KBM-7 (cell line): Measurements from ENCODE around the gene PPP1R13L.
"Not testable (repeated sequence)": the region's sequence is repeated elsewhere in the genome, so short reads cannot be mapped to it uniquely, and the experiment has no call there.

Experiments used
- DNase-seq: peaks from one replicate; pipeline ENCODE4 v3.0.0-alpha.2; 2015
- in situ Hi-C: fragments of 300-500 bp; cut with MboI; formaldehyde crosslinking; loops from 2 replicates; pipeline ENCODE4 v1.14.3; 2020; ENCODE audit warnings: low sequenced_read_pairs, low pct_unique_long_range_greater_than_20kb, mixed read lengths

The PPP1R13L gene

DNA sequence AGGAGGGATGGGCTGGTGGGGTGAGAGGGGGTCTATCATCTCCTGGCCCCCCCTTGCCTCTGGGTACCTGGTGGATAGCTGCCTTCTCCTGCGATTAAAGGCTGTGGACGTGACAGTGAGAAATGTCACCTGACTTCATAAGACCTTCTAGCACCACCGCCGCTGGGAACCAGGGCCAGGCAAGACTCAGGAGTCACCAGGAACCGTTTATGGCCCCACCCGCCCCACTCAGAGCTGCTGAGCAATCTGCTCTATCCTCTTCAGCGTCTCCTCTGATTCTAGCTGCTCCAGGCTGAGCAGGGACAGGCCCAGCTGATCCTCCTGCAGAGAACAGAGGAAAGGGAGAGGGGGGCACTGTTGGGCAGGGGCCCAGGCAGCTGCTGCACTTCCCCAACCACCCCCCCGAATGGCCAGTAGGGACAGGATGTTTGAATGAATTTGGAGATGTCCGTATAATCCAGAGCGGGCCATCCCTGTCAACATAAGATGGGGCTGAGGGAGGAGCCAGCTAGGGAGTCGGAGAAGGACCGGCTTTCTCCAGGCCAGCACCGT lies 53.4 kb downstream of the PPP1R13L start:
- in situ Hi-C loops, result no loop called here

DNA sequence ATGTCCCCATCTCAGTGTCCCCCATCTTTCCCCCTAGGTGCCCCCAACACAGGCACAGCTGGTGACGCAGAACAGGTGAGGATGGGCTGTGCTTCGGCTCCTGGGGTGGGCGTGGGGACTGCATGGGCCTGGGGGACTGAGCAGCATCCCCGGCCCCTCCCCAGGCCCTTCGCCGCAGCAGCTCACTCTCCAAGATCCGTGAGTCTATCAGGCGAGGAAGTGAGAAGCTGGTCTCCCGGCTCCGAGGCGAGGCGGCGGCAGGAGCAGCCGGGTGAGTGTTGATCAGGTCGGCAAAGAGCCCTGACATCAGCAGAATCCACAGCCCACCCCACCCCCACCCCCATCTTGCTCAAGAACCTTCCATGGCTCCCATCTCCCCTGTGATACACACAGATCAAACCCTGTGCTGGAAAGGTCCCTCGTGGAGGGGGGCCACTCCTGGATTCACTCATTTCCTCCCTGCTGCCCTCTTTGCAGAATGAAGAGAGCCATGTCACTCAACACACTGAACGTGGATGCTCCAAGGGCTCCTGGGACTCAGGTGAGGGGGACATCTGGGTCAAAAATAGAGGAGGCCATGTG lies 54.3 kb downstream of the PPP1R13L start:
- in situ Hi-C loops, result no loop called here
- DNase-seq, result no peak

More for the DNA sequence above, 53.4 kb downstream of the PPP1R13L start:
- DNase-seq, result no peak

DNA sequence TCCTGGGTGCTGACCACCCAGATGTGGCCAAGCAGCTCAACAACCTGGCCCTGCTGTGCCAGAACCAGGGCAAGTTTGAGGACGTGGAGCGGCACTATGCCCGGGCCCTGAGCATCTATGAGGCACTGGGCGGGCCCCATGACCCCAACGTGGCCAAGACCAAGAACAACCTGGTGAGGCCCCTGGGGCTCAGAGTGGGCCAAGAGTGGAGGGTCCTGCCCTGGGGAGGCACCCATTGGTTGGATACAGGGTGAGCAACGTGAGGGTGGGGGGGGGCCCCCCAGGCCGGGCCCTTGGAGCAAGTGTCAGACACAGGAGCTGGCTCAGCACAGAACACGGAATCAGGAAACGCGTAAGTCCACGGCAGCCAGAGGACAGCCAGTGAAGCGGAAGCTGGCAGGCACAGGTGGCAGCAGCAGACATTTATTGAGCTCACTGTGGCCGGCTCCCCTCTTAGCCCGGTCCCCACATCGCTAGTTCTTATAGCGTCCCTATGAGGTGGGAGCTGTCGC lies 55.4 kb downstream of the PPP1R13L start:
- in situ Hi-C loops, result no loop called here
- DNase-seq, result no peak

DNA sequence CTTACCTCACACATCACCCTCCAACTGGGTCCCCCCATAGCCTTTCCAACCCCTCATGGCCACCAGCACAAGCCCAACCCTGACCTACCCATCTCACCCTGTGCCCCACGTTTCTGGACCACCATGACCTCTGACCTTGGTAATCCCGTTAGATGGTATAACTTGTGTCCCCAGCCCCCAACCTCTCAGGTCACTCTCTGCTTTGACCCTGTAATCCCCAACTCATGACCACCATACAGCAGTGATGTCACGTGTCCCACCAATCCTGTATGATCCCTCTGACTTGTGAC lies 55.8 kb downstream of the PPP1R13L start:
- in situ Hi-C loops, result no loop called here
- DNase-seq, result no peak

DNA sequence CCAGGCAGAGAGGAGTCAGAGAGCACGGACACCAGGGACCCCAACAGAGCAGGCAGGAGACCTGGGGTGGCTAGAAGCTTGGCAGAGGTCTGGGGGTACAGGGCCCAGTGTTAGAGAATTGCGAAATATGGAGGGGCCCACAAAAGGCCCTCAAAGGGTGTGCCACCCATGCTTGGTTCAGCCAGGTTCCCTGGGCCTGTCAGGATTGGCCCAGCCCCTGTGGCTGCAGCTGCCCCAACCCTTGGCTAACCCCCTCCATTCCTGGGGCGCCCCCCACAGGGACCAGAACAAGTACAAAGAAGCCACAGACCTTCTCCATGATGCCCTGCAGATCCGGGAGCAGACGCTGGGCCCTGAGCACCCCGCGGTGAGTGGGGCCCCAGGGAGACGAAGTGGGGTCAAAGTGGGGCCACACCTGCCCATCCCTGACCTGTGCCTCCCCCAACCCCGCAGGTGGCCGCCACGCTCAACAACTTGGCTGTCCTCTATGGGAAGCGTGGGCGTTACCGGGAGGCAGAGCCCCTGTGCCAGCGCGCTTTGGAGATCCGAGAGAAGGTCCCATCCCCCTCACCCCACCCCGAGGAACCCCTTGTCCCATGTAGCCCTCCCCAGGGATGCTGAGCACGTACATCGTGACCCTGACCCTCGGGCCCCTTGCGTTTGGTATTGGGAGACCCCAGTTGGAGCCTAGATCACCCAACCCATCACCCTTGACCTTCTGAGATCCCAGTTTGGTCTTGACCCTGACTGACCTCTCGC lies 56.3 kb downstream of the PPP1R13L start:
- no peak for DNase-seq
- in situ Hi-C loops, result no loop called here

DNA sequence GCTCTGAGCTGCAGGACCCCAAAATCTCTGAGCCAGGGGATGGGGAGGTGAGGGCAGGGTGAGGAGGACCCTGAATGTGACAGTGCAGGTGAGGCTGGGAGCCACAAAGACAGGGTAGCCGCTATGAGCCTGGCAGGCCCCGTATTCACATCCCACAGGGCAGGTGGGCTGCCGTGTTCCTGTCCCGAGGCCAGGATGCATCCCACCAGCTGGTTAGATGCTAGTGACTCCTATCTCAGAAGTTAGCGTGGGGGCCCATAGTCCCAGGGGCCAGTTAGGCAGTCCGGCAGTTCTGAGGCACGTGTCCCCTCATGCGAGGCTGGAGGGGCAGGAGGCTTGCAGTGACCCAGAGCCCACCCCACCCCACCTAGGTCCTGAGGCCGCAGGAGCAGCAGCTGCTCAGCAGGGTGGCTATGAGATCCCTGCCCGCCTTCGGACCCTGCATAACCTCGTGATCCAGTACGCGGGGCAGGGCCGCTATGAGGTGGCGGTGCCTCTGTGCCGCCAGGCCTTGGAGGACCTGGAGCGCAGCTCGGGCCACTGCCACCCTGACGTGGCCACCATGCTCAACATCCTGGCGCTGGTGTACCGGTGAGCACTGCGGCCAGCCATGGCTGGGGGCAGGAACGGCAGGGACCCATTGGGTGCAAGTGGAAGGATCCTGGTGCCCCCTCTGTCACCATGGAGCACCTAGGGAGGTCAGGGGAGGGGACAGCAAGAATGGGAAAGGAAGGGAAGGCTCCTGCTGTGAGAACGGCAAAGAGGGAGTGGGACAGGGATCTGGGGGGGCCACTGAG lies 57.1 kb downstream of the PPP1R13L start:
- DNase-seq, result no peak
- in situ Hi-C loops, result no loop called here

DNA sequence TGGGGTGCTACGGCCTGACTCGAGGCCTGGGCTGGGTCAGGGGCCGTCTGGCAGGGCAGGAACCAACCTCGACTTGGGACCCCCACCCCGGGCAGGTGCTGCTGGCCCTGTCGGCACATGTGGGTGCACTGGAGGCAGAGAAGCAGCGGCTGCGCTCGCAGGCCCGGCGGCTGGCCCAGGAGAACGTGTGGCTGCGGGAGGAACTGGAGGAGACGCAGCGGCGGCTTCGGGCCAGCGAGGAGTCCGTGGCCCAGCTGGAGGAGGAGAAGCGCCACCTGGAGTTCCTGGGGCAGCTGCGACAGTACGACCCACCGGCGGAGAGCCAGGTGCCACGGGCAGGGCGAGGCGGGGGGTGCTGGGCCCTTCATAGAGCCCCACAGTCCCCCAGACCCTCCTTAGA lies 58.4 kb downstream of the PPP1R13L start:
- DNase-seq, result no peak
- in situ Hi-C loops, result no loop called here

DNA sequence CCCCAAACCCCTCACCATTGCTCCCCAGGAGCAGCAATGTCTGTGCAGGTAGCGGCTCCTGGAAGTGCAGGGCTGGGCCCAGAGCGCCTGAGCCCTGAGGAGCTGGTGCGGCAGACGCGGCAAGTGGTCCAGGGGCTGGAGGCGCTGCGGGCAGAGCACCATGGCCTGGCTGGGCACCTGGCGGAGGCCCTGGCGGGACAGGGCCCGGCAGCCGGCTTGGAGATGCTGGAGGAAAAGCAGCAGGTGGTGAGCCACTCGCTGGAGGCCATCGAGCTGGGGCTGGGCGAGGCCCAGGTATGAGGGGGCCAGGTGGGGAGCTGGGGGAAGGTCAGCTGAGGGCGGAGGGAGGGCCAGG lies 59.4 kb downstream of the PPP1R13L start:
- in situ Hi-C loops, result no loop called here
- no peak for DNase-seq

DNA sequence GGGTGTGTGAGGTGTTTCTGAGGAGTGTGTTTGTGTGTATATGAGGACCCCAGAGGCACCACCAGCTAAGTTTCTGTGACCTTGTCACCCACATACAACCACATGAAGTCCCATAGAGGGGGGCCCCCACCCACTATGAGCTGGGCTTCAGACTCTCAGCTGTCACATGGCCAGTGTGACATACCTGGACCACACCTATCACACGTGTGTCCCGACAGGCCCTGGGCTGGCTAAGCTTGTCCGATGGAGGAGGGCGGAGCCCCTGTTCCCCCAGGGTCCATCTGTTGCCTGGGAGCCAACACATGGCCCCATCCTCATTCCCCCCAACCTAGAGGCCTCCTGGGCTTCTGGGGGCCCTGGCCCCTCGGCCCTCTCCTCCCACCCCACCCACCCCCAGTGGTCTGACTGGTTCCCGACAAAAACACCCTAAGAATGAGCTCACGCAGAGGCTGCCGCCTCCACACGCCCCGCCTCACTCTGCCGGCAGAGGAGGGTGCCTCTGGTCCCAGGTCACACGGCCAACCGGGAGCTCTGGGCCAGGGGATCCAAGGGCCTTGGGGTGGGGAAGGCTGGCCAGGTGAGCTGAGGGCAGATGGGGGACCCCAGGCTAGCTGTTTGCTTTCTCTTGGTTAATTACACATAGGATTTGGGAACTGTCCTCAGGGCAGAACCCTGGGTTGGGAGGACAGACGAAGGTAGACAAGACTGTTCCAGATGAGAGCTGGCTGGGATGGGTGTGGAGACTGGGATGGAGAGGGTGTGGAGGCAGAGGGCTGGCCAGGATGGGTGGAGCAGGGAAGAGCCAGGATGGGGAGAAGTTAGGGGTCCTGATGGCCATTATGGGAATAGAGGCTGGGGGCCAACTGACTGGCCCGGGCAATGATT lies 60.0 kb downstream of the PPP1R13L start:
- no peak for DNase-seq
- in situ Hi-C loops, result no loop called here

DNA sequence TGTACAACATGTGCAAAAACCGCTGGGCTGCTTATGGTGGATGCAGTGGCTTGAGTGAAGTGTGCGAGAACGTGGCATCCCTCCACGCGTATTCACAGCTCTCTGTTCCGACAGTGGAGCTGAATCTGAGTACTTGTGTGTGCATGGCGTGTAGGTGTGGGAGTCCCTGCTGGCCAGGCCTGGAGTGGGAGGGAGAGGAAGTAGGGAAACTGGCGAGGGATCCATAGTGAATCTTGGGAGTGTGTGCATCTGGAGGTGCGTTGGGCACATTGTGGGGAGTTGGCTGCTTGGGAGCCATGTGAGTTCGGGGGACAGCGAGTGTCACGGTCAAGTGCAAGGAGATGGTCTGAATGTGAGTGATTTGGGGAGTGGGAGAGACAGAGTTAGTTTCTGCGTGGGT lies 62.0 kb downstream of the PPP1R13L start:
- no peak for DNase-seq
- in situ Hi-C loops, result no loop called here

DNA sequence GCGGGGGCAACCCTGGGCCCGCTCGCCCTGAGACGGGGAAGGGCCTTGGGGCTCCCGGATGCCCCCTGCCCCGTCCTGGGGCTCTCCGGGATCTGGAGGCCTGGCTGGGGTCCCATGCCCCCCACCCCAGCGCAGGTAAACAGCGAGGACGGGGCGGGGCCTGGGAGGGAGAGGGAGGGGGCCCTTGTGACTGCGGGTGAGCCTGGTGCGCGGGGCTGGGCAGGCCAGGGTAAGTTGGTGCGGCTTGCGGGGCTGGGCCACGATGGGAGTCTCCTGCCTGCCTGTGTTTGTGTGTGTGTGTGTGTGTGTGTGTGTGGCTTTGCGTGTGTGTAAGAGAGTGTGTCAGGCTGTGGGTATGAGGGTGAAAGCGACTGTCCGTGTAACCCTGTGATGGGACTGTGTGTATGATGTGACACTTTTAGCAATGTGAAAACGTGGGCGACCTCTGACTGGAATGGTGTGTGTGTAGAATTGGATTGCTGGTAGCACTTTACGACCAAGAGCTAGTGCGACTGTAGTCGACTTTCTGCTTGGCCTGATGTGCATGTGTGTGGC lies 63.9 kb downstream of the PPP1R13L start:
- in situ Hi-C loops, result no loop called here
- DNase-seq, result peak; percentile 35

DNA sequence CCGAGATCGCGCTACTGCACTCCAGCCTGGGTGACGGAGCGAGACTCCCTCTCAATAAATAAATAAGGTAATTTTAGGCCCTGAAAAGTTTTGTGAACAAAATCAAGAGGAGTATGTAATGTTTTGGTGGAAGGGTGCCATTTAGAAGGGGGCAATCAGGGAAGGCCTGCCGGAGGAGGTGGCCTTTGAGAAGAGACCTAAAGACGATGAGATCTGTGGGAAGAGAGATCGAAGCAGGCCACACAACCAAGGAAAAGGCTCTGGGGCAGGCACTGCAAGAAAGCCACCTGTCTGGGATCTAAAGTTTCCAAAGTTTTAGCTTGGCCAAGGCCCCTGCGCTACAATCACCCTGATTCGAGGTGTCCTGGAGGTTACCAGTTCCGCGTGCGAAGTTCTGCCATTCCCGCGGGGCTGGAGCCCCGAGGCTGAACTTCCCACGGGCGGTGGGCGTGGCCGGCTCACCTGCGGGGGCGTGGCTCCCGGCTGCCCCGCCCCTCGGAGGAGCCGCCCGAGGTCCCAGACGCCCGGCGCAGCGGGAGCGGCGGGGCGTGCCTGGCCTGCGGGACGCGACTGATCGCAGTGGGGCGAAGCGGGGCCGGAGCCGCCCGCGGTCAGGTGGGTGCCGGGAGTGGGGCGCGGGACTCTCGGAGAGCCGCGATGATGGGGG lies 64.5 kb downstream of the PPP1R13L start, which contains the start of gene KLC3:
TSS of gene KLC3 (plus strand) at position 519 of the 667 bp plus-strand sequence. CDS start 4,792 bp downstream, outside the sequence.
- in situ Hi-C loops, result no loop called here
- DNase-seq, result peak; percentile 33

DNA sequence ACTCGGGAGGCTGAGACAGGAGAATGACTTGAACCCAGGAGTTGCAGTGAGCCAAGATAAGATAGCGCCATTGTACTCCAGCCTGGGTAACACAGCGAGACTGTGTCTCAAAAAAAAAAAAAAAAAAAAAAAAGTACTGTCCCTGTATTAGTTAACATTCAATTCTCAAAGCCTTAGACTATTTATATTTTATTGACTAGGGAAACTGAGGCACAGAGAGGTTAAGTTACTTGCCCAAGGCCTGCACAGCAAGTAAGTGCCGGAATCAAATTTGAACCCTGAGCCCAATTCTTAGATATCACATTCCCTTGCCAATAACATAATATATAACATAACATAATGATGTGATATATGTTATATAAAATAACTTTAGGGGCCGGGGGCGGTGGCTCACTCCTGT lies 65.2 kb downstream of the PPP1R13L start:
- in situ Hi-C loops, result no loop called here

DNA sequence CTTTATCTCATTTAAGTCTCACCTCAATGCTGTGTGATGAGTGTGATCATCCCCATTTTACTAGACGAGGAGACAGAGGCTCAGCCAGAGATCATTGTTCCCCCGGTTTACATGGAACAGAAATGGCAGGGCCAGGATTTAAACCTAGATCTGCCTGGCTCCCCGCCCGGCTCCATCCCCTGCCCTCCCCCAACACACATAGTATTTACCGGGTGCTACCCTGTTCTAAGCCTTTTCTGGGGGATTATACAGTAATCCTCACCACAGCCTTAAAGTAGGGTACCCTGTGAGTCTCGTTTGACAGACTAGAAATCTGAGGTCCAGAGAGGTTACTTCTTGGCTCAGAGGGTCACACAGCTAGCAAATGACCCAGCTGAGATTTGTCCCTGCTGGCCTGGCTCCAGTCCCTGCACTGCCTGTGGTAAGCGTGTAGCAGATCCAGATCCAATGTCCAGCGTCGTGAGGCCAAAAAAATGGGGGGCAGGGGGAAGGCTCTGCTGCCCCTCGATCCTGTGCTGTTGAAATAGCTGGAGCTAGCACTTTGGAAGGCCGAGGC lies 68.1 kb downstream of the PPP1R13L start:
- in situ Hi-C loops, result no loop called here
- no peak for DNase-seq

More for the DNA sequence above, 65.2 kb downstream of the PPP1R13L start:
- no peak for DNase-seq

DNA sequence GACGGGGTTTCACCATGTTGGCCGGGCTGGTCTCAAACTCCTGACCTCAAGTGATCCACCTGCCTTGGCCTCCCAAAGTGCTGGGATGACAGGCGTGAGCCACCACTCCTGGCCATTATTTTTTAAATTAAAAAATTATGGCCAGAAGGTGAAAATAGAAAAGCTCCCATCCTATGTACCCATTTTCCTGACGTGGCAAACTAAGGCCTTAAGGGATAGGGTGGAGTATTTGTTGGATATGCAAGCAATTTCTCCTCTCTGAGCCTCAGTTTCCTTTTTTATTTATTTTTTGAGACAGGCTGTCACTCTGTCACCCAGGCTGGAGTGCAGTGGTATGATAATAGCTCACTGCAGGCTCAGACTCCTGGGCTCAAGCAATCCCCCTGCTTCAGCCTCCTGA lies 70.0 kb downstream of the PPP1R13L start:
- DNase-seq, in situ Hi-C loops: not testable (repeated sequence)

DNA sequence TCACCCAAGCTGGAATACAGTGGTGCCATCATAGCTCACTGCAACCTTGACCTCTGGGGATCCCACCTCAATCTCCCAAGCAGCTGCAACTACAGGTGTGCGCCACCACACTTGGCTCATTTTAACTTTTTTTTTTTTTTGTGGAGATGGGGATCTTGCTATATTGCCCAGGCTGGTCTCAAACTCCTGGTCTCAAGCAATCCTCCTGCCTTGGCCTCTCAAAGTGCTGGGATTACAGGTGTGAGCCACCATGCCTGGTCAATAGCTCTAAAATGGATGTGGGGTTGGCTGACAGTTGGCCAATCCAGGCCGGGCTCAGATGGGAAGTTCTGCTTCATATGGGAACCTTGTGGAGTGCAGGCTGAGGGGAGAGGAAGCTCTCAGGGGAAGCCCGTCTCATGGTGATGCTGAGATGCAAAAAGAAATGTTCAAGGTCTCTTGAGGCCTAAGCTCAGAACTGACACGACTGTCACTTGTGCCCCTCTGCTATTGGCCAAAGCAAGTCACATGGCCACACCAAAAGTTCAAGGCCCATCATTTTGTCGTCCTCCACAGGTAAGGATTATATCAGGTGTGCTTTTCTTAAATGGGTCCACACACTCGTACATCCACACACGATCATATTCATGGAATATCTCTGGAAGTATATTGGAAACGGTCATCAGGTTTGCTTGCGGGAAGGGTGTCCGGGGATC lies 71.1 kb downstream of the PPP1R13L start:
- in situ Hi-C loops, result no loop called here
- DNase-seq, result no peak

DNA sequence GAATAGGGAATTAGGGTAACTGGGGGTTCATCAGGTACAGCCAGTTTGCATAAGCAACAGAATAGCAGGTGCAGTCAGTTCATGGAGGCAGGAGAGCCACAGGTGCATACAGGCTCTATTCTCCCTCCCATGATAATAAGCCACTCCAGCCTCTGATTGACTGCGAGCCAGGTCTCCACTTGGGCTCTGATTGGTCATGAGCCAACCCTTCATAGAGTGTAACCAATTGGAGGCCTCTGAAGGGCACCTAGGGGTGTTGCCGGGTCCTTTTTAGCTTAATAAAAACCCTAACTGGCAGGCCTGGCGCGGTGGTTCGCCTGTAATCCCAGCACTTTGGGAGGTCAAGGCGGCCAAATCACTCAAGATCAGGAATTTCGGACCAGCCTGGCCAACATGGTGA lies 73.5 kb downstream of the PPP1R13L start:
- no peak for DNase-seq

More for the DNA sequence above, 73.5 kb downstream of the PPP1R13L start:
- in situ Hi-C loops, result no loop called here
